ENCODE results near the gene PIK3C2B. TPM values are rescaled to one million over a fixed set of nuclear protein-coding genes. Genes with fewer than 3 reads are reported as not detected.
A peak's percentile ranks its signal among the peaks of the same experiment; 100 is the strongest.

The PIK3C2B gene
- total RNA-seq, 2 donors from 2014 or later, result 20.9 to 24.1 TPM

GRCh38 chr1:204506969-204507316 lies 12.3 kb upstream of the PIK3C2B start:
- WGBS, result 0% methylated on average over 13 of the region's 13 CpGs

GRCh38 chr1:204506201-204506968 lies 11.8 kb upstream of the PIK3C2B start:
- H3K4me3 ChIP-seq, result peak overlapping the region; percentile 43 to 55
- no peaks in the 10 kb centered on the region for H3K27me3 ChIP-seq (replicated peaks; ENCODE audit: insufficient read depth)
- no peaks in the 10 kb centered on the region for H3K9me3 ChIP-seq
- peak; percentile 63 for DNase-seq (ENCODE audit: low spot score)
- H3K4me1 ChIP-seq (replicated peaks), result peaks cover 2% of the 10 kb centered on the region
- H3K27ac ChIP-seq, result peak overlapping the region; percentile 83 to 92
- TF ChIP-seq CTCF (IDR thresholded peaks at IDR 0.05) (no peak), POLR2AphosphoS5 (IDR thresholded peaks at IDR 0.05) (peak; percentile 74)
- intact Hi-C loops (cut with DNase I), result no loop called here
- H3K36me3 ChIP-seq, result no peaks in the 10 kb centered on the region
- WGBS, result 1% methylated on average over 27 of the region's 27 CpGs

More at GRCh38 chr1:204506969-204507316, 12.3 kb upstream of the PIK3C2B start:
- TF ChIP-seq POLR2A (IDR thresholded peaks at IDR 0.05), result peak; percentile 15
- TF ChIP-seq POLR2AphosphoS5 (IDR thresholded peaks at IDR 0.05), result peak; percentile 95
- no peak for TF ChIP-seq CTCF (IDR thresholded peaks at IDR 0.05)
- Histone ChIP-seq H3K27ac (peak overlapping the region; percentile 83 to 92), H3K9me3 (no peaks in the 10 kb centered on the region), H3K4me1 (replicated peaks) (peaks cover 2% of the 10 kb centered on the region), H3K36me3 (no peaks in the 10 kb centered on the region), H3K4me3 (peak overlapping the region; percentile 43 to 55), H3K27me3 (replicated peaks; ENCODE audit: insufficient read depth) (no peaks in the 10 kb centered on the region)
- peak; percentile 91 for DNase-seq (ENCODE audit: low spot score)
- intact Hi-C loops (cut with DNase I), result no loop called here

GRCh38 chr1:204505674-204506200 lies 11.1 kb upstream of the PIK3C2B start:
- intact Hi-C loops (cut with DNase I), result no loop called here
- no peak for DNase-seq (ENCODE audit: low spot score)
- Histone ChIP-seq H3K4me1 (replicated peaks) (peaks cover 2% of the 10 kb centered on the region), H3K27ac (peak overlapping the region; percentile 83 to 92), H3K36me3 (no peaks in the 10 kb centered on the region), H3K9me3 (no peaks in the 10 kb centered on the region), H3K4me3 (peak overlapping the region; percentile 43 to 55), H3K27me3 (replicated peaks; ENCODE audit: insufficient read depth) (no peaks in the 10 kb centered on the region)
- no peak for TF ChIP-seq POLR2A (IDR thresholded peaks at IDR 0.05)
- TF ChIP-seq CTCF (IDR thresholded peaks at IDR 0.05), result no peak
- TF ChIP-seq POLR2AphosphoS5 (IDR thresholded peaks at IDR 0.05), result no peak
- WGBS, result 2% methylated on average over 4 of the region's 4 CpGs

- Histone ChIP-seq H3K4me3 (no peak overlapping the region), H3K9me3 (no peaks in the 10 kb centered on the region), H3K27me3 (replicated peaks; ENCODE audit: insufficient read depth) (no peaks in the 10 kb centered on the region), H3K4me1 (replicated peaks) (peaks cover 2% of the 10 kb centered on the region), H3K27ac (peak overlapping the region in 1 of 2 donors; percentile 18), H3K36me3 (no peaks in the 10 kb centered on the region)
- TF ChIP-seq POLR2AphosphoS5 (IDR thresholded peaks at IDR 0.05), result no peak
- no peak for TF ChIP-seq CTCF (IDR thresholded peaks at IDR 0.05)
- TF ChIP-seq POLR2A (IDR thresholded peaks at IDR 0.05), result no peak
- WGBS, result 58% methylated on average over 4 of the region's 4 CpGs
- intact Hi-C loops (cut with DNase I), result loop anchor here (2.0 to 5.0 kb wide), 3 partner anchors 57 to 342 kb away; no protein-coding TSS in a partner anchor
- DNase-seq (ENCODE audit: low spot score), result no peak
Observed at GRCh38 chr1:204503913-204504519, 9.4 kb upstream of the PIK3C2B start.

Measured in prostate gland (tissue), 2 donors.